C4-2B (cell line): ENCODE data around the gene CD58.

Experiments
- ZFX ChIP-seq: fragments of 450-650 bp; IDR thresholded peaks from 2 replicates; pipeline ENCODE4 v1.6.1; 2017
- TF ChIP-seq, protein P1 (sequence below): fragments of 450-650 bp; conservative IDR thresholded peaks from 2 replicates; pipeline ENCODE4 v1.5.1; 2017; ENCODE audit warnings: mild to moderate bottlenecking

DNA sequence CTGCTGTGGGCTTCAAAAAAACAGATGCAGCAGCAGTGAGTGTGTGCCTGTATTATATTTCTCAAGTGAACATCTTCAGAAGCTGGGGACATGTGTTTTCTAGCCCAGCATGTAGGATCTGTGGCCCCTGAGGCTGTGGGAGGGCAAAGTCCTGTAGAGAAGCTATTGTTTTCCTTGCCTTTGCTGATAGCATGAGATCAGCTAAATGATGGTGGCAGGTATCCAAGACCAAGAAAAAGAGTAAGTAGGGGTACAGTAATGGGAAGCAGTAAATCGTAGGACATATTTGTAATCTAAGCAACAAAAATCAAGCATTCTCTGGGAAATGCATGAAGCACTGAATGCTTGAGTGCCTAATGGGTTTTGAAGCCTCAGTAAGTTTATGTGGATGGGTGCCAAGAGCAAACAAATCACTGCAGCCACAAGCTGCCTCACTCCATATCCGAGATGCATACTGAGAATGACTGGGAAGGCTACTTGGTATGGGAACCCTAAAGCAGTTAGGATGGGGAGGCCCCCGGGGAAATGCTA, 98.3 kb downstream of the CD58 start:
- TF ChIP-seq, protein P1, sequence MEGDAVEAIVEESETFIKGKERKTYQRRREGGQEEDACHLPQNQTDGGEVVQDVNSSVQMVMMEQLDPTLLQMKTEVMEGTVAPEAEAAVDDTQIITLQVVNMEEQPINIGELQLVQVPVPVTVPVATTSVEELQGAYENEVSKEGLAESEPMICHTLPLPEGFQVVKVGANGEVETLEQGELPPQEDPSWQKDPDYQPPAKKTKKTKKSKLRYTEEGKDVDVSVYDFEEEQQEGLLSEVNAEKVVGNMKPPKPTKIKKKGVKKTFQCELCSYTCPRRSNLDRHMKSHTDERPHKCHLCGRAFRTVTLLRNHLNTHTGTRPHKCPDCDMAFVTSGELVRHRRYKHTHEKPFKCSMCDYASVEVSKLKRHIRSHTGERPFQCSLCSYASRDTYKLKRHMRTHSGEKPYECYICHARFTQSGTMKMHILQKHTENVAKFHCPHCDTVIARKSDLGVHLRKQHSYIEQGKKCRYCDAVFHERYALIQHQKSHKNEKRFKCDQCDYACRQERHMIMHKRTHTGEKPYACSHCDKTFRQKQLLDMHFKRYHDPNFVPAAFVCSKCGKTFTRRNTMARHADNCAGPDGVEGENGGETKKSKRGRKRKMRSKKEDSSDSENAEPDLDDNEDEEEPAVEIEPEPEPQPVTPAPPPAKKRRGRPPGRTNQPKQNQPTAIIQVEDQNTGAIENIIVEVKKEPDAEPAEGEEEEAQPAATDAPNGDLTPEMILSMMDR, result no peak
- no peak for TF ChIP-seq ZFX
